Measurements from ENCODE around the gene DCBLD1. TPM values are rescaled to one million over a fixed set of nuclear protein-coding genes. Genes with fewer than 3 reads are reported as not detected.
A peak's percentile ranks its signal among the peaks of the same experiment; 100 is the strongest.

The DCBLD1 gene
- total and polyA plus RNA-seq, 2 of the 13 experiments (the other 11 are each of a cell fraction or from before 2014, with no cell fraction given) = 23.2 to 41.5 TPM

DNA sequence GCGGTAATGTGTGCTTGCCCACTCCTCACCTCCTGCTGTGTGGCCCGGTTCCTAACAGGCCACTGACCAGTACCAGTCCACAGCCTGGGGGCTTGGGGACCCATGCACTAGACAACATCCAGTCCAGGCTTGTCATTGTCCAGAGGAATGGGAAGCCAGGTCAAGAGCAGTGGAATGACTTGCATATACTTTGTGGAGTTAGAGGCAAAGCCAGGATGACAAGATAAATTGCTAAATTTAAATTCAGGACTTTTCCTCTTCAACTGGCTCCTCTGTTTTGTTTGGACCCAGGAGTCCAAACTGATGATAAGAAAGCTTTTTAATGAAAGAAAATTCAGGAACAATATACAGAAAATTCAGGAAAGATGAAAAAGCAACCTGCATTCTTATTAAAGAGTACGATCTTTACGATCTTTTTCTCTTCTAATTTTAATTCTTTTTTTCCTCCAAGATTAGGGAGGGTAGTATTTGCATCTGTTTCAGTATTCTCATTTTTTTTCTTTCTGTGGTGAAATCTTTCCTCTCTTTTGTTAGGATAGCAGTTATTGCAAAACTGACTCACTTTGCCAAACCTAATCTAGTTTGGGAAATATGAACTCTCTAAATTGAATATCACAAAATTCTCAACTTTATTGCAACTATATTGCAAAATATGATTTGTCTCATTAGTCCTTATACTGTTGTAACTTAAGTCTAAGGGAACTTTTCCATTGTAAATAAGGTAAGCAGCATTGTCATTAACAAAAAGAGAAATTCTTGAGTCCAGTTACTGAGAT lies 48.2 kb downstream of the DCBLD1 start:
- no peak for ATAC-seq

More for the DNA sequence above, 48.2 kb downstream of the DCBLD1 start:
- Histone ChIP-seq H3K36me3 (replicated peaks in 1 of 2; ENCODE audit: control insufficient read depth in 1 of 2, insufficient read depth in 2 of 2, low read length in 2 of 2) (peaks cover 14 to 47% of the 10 kb centered on the region in 2 experiments), H3K4me2 (ENCODE audit: low read depth, low read length) (no peak overlapping the region), H3K4me1 (ENCODE audit: insufficient read depth, low read length) (no peaks in the 10 kb centered on the region), H4K20me1 (ENCODE audit: insufficient read depth, low read length) (no peaks in the 10 kb centered on the region), H3K4me3 (replicated peaks in 1 of 3; ENCODE audit: insufficient read depth in 1 of 3, low read depth in 2 of 3, low read length in 3 of 3) (no peak overlapping the region), H3K9ac (ENCODE audit: insufficient read depth, low read depth, low read length) (no peak overlapping the region), H3K27ac (ENCODE audit: extremely low read length, insufficient read depth, low read length) (no peak overlapping the region), H2AFZ (ENCODE audit: low read length) (no peak overlapping the region), H3K9me3 (ENCODE audit: low read length) (no peaks in the 10 kb centered on the region), H3K27me3 (ENCODE audit: control insufficient read depth in 1 of 2, insufficient read depth in 2 of 2, low read length in 2 of 2) (no peaks in the 10 kb centered on the region), H3K79me2 (ENCODE audit: insufficient read depth, low read length) (no peaks in the 10 kb centered on the region)
- no peak for DNase-seq (ENCODE audit: low spot score)
- no peak for TF ChIP-seq USF2 (IDR thresholded peaks at IDR 0.05; ENCODE audit: low read depth, low read length)
- TF ChIP-seq USF2 (CRISPR knock-in tag; IDR thresholded peaks at IDR 0.05; ENCODE audit: borderline replicate concordance) = no peak
- no peak for TF ChIP-seq CTCF (CRISPR knock-in tag; IDR thresholded peaks at IDR 0.05)
- peak; percentile 35; the same call in 1 of the 2 replicates for TF ChIP-seq NFE2L2 (IDR thresholded peaks at IDR 0.05; ENCODE audit: low read length)
- no peak for TF ChIP-seq YEATS4 (CRISPR knock-in tag; IDR thresholded peaks at IDR 0.05; ENCODE audit: borderline replicate concordance)
- no peak for TF ChIP-seq HNF4G (IDR thresholded peaks at IDR 0.05; ENCODE audit: borderline replicate concordance, low read depth, low read length)
- TF ChIP-seq HNF4G (CRISPR knock-in tag; IDR thresholded peaks at IDR 0.05; ENCODE audit: borderline replicate concordance, low read depth) = no peak
- TF ChIP-seq, protein P1, sequence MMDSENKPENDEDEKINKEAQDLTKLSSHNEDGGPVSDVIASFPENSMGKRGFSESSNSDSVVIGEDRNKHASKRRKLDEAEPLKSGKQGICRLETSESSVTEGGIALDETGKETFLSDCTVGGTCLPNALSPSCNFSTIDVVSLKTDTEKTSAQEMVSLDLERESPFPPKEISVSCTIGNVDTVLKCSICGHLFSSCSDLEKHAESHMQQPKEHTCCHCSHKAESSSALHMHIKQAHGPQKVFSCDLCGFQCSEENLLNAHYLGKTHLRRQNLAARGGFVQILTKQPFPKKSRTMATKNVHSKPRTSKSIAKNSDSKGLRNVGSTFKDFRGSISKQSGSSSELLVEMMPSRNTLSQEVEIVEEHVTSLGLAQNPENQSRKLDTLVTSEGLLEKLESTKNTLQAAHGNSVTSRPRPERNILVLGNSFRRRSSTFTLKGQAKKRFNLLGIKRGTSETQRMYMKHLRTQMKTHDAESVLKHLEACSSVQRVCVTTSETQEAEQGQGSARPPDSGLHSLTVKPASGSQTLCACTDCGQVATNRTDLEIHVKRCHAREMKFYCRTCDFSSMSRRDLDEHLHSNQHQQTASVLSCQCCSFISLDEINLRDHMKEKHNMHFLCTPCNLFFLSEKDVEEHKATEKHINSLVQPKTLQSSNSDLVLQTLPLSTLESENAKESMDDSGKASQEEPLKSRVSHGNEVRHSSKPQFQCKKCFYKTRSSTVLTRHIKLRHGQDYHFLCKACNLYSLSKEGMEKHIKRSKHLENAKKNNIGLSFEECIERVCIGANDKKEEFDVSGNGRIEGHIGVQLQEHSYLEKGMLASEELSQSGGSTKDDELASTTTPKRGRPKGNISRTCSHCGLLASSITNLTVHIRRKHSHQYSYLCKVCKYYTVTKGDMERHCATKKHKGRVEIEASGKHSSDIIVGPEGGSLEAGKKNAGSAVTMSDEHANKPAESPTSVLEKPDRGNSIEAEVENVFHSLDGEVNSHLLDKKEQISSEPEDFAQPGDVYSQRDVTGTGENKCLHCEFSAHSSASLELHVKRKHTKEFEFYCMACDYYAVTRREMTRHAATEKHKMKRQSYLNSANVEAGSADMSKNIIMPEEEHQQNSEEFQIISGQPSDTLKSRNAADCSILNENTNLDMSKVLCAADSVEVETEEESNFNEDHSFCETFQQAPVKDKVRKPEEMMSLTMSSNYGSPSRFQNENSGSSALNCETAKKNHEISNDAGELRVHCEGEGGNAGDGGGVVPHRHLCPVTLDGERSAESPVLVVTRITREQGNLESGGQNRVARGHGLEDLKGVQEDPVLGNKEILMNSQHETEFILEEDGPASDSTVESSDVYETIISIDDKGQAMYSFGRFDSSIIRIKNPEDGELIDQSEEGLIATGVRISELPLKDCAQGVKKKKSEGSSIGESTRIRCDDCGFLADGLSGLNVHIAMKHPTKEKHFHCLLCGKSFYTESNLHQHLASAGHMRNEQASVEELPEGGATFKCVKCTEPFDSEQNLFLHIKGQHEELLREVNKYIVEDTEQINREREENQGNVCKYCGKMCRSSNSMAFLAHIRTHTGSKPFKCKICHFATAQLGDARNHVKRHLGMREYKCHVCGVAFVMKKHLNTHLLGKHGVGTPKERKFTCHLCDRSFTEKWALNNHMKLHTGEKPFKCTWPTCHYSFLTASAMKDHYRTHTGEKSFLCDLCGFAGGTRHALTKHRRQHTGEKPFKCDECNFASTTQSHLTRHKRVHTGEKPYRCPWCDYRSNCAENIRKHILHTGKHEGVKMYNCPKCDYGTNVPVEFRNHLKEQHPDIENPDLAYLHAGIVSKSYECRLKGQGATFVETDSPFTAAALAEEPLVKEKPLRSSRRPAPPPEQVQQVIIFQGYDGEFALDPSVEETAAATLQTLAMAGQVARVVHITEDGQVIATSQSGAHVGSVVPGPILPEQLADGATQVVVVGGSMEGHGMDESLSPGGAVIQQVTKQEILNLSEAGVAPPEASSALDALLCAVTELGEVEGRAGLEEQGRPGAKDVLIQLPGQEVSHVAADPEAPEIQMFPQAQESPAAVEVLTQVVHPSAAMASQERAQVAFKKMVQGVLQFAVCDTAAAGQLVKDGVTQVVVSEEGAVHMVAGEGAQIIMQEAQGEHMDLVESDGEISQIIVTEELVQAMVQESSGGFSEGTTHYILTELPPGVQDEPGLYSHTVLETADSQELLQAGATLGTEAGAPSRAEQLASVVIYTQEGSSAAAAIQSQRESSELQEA (CRISPR knock-in tag; IDR thresholded peaks at IDR 0.05; ENCODE audit: not compliant biosample characterization) = no peak
- 97% methylated on average over 4 of the region's 4 CpGs for WGBS (ENCODE audit: low lambda C conversion rate)
- FAIRE-seq = no peak
- intact Hi-C loops (cut with micrococcal nuclease; ENCODE audit: unreplicated experiment) (no loop called here), in situ Hi-C loops (cut with HindIII; ENCODE audit: extremely low pct_ligation_motif_present, low pct_unique_long_range_greater_than_20kb) (no loop called here)
- BruUV-seq (replicated peaks) = no TSS peak
- CTCF ChIA-PET (ENCODE audit: low intra/inter-chr PET ratio, low total read pairs) = no interaction called here
- POLR2A ChIA-PET = no interaction called here
